WTC11 (cell line): Measurements from ENCODE around the gene CHMP1A. TPM values are rescaled to one million over a fixed set of nuclear protein-coding genes. Genes with fewer than 3 reads are reported as not detected.

Source experiments
- ATAC-seq: fragments of 200-7000 bp; cut with Tn5 transposase; 2 replicates; pipeline ENCODE4 v1.10.0; 2021; ENCODE audit warnings: mild to moderate bottlenecking, moderate library complexity
- CTCF ChIA-PET: fragments of 300-600 bp; sonication (Branson Sonifier 250); formaldehyde crosslinking; loops from one replicate; lab custom pipeline; 2021; ENCODE audit warnings: antibody characterized with exemption; lab: Charles Lee
- POLR2A ChIA-PET: fragments of 350-600 bp; sonication (Branson Sonifier 250); formaldehyde crosslinking; loops from one replicate; lab custom pipeline; 2021; ENCODE audit warnings: antibody characterized with exemption; lab: Charles Lee
- DNase-seq: peaks from one replicate; pipeline ENCODE4 v3.0.0; 2021; ENCODE audit warnings: low spot score
- H3K27ac Mint-ChIP-seq: 2 replicates; pipeline ENCODE4 v1.8.0; 2021; ENCODE audit warnings: mixed read lengths
- H3K27me3 Mint-ChIP-seq: 2 replicates; pipeline ENCODE4 v1.8.0; 2021; ENCODE audit warnings: low read depth, mild to moderate bottlenecking, moderate library complexity, mixed read lengths
- H3K36me3 Mint-ChIP-seq: 2 replicates; pipeline ENCODE4 v1.8.0; 2021; ENCODE audit warnings: mixed read lengths
- H3K4me1 Mint-ChIP-seq: 2 replicates; pipeline ENCODE4 v1.8.0; 2022; ENCODE audit warnings: mixed read lengths
- H3K4me3 Mint-ChIP-seq: 2 replicates; pipeline ENCODE4 v1.8.0; 2021; ENCODE audit warnings: mild to moderate bottlenecking, moderate library complexity, mixed read lengths
- H3K9me3 Mint-ChIP-seq: 2 replicates; pipeline ENCODE4 v1.8.0; 2021; ENCODE audit warnings: mixed read lengths
- ARID4B ChIP-seq: sonication (generic); formaldehyde crosslinking; IDR thresholded peaks from 2 replicates; pipeline ENCODE4 v1.8.0; 2023; ENCODE audit warnings: missing genetic modification reagents, mild to moderate bottlenecking, borderline replicate concordance
- CTCF ChIP-seq: fragments of 200-600 bp; IDR thresholded peaks from 2 replicates; pipeline ENCODE4 v1.8.0; 2022; ENCODE audit warnings: antibody characterized with exemption
- E2F1 ChIP-seq: sonication (generic); formaldehyde crosslinking; IDR thresholded peaks from 2 replicates; pipeline ENCODE4 v1.8.0; 2022; ENCODE audit warnings: mild to moderate bottlenecking, missing genetic modification reagents
- GABPB1 ChIP-seq: sonication (generic); formaldehyde crosslinking; IDR thresholded peaks from 2 replicates; pipeline ENCODE4 v1.8.1; 2023; ENCODE audit warnings: mild to moderate bottlenecking, missing genetic modification reagents
- IRF1 ChIP-seq: sonication (generic); formaldehyde crosslinking; IDR thresholded peaks from 2 replicates; pipeline ENCODE4 v1.8.0; 2023; ENCODE audit warnings: missing genetic modification reagents
- MLX ChIP-seq: sonication (generic); formaldehyde crosslinking; IDR thresholded peaks from 2 replicates; pipeline ENCODE4 v1.8.1; 2023; ENCODE audit warnings: mild to moderate bottlenecking, missing genetic modification reagents, moderate library complexity
- NR2C2 ChIP-seq: sonication (generic); formaldehyde crosslinking; IDR thresholded peaks from 2 replicates; pipeline ENCODE4 v1.8.0; 2022; ENCODE audit warnings: mild to moderate bottlenecking, missing genetic modification reagents
- OVOL2 ChIP-seq: fragments of 250-450 bp; sonication (Bioruptor Pico); IDR thresholded peaks from 2 replicates; pipeline ENCODE4 v1.9.0; 2021; ENCODE audit warnings: mild to moderate bottlenecking, borderline replicate concordance
- RELA ChIP-seq: sonication (generic); formaldehyde crosslinking; IDR thresholded peaks from 2 replicates; pipeline ENCODE4 v1.8.1; 2022; ENCODE audit warnings: missing genetic modification reagents, mild to moderate bottlenecking, borderline replicate concordance
- SMAD4 ChIP-seq: sonication (generic); formaldehyde crosslinking; IDR thresholded peaks from 2 replicates; pipeline ENCODE4 v1.8.0; 2022; ENCODE audit warnings: mild to moderate bottlenecking, missing genetic modification reagents
- SOX15 ChIP-seq: fragments of 250-450 bp; sonication (Bioruptor Pico); IDR thresholded peaks from 2 replicates; pipeline ENCODE4 v1.9.0; 2021; ENCODE audit warnings: mild to moderate bottlenecking
- SP1 ChIP-seq: sonication (generic); formaldehyde crosslinking; conservative IDR thresholded peaks from 2 replicates; pipeline ENCODE4 v1.8.1; 2022; ENCODE audit warnings: missing genetic modification reagents
- TCF7 ChIP-seq: sonication (generic); formaldehyde crosslinking; IDR thresholded peaks from 2 replicates; pipeline ENCODE4 v1.8.0; 2022; ENCODE audit warnings: mild to moderate bottlenecking, low read depth, missing genetic modification reagents, moderate library complexity
- TEAD4 ChIP-seq: sonication (generic); formaldehyde crosslinking; IDR thresholded peaks from 2 replicates; pipeline ENCODE4 v1.8.0; 2022; ENCODE audit warnings: mild to moderate bottlenecking, missing genetic modification reagents
- TP53 ChIP-seq: sonication (generic); formaldehyde crosslinking; IDR thresholded peaks from 2 replicates; pipeline ENCODE4 v1.8.1; 2023; ENCODE audit warnings: mild to moderate bottlenecking, missing genetic modification reagents
- ZBTB21 ChIP-seq: sonication (generic); formaldehyde crosslinking; IDR thresholded peaks from 2 replicates; pipeline ENCODE4 v1.8.1; 2023; ENCODE audit warnings: mild to moderate bottlenecking, missing genetic modification reagents, borderline replicate concordance
- ZBTB43 ChIP-seq: sonication (generic); formaldehyde crosslinking; IDR thresholded peaks from 2 replicates; pipeline ENCODE4 v1.8.1; 2023; ENCODE audit warnings: mild to moderate bottlenecking, missing genetic modification reagents
- ZNF121 ChIP-seq: sonication (generic); formaldehyde crosslinking; IDR thresholded peaks from 2 replicates; pipeline ENCODE4 v1.8.0; 2023; ENCODE audit warnings: missing genetic modification reagents
- ZNF138 ChIP-seq: sonication (generic); formaldehyde crosslinking; conservative IDR thresholded peaks from 2 replicates; pipeline ENCODE4 v1.8.1; 2022; ENCODE audit warnings: mild to moderate bottlenecking, moderate library complexity, missing genetic modification reagents
- ZNF232 ChIP-seq: sonication (generic); formaldehyde crosslinking; IDR thresholded peaks from 2 replicates; pipeline ENCODE4 v1.8.0; 2022; ENCODE audit warnings: mild to moderate bottlenecking, missing genetic modification reagents
- ZNF396 ChIP-seq: fragments of 250-450 bp; sonication (Bioruptor Pico); IDR thresholded peaks from 2 replicates; pipeline ENCODE4 v1.8.0; 2021; ENCODE audit warnings: mild to moderate bottlenecking, moderate library complexity, borderline replicate concordance
- ZNF423 ChIP-seq: fragments of 250-450 bp; sonication (Bioruptor Pico); IDR thresholded peaks from 2 replicates; pipeline ENCODE4 v2.1.2; 2022; ENCODE audit warnings: mild to moderate bottlenecking, moderate library complexity
- total RNA-seq: library from RNA; stranded (reverse); gene quantifications from 3 replicates; pipeline ENCODE4 v1.2.3, GENCODE V29; 2021

CHMP1A gene
- total RNA-seq, 1 experiment from 2014 or later: 76.0 TPM

- TF ChIP-seq ARID4B (CRISPR knock-in tag) (no peak), TP53 (CRISPR knock-in tag) (no peak), MLX (CRISPR knock-in tag) (no peak), SMAD4 (no peak), ZBTB43 (CRISPR knock-in tag) (no peak), OVOL2 (CRISPR knock-in tag) (no peak), ZNF138 (CRISPR knock-in tag) (no peak), IRF1 (CRISPR knock-in tag) (no peak)
Measured at GRCh38 chr16:89599902-89600301, 57.6 kb downstream of the CHMP1A start (continued).

- POLR2A ChIA-PET: interaction anchor here (0.9 kb wide), 1 partner anchor 15 kb away, joined by 3 read pairs; no protein-coding TSS in a partner anchor
- ATAC-seq: peak; percentile 86
- no peak overlapping the region for H3K4me3 Mint-ChIP-seq
- no peaks in the 10 kb centered on the region for H3K9me3 Mint-ChIP-seq
- CTCF ChIA-PET: interaction anchor here (0.5 to 4.5 kb wide), 25 partner anchors 9 to 407 kb away, joined by 3 to 79 read pairs (median 5); partner anchors contain the start of genes CDK10, CHMP1A, CPNE7 and DPEP1
- peak overlapping the region; percentile 41; the same call in 1 of the 2 replicates for H3K27ac Mint-ChIP-seq
- DNase-seq: peak; percentile 87
- no peaks in the 10 kb centered on the region for H3K27me3 Mint-ChIP-seq
- peaks cover 2% of the 10 kb centered on the region; the same call in 1 of the 2 replicates for H3K36me3 Mint-ChIP-seq
- TF ChIP-seq CTCF (peak; percentile 25; the same call in 1 of the 2 replicates), ZNF423 (CRISPR knock-in tag) (peak; percentile 38; the same call in 1 of the 2 replicates), ZBTB21 (CRISPR knock-in tag) (no peak), ZNF232 (CRISPR knock-in tag) (no peak)
- H3K4me1 Mint-ChIP-seq: peaks cover 13% of the 10 kb centered on the region
Measured at GRCh38 chr16:89599451-89599858, 58.1 kb downstream of the CHMP1A start.

- Mint-ChIP-seq H3K4me3 (no peak overlapping the region), H3K27ac (no peak overlapping the region), H3K36me3 (peaks cover 6% of the 10 kb centered on the region), H3K27me3 (no peaks in the 10 kb centered on the region), H3K9me3 (no peaks in the 10 kb centered on the region), H3K4me1 (peaks cover 13% of the 10 kb centered on the region)
- DNase-seq (no peak), ATAC-seq (no peak)
- POLR2A ChIA-PET: no interaction called here
- CTCF ChIA-PET: interaction anchor here (0.9 to 1.3 kb wide), 2 partner anchors 17 to 24 kb away, joined by 3 read pairs; no protein-coding TSS in a partner anchor
- TF ChIP-seq ZNF423 (CRISPR knock-in tag): no peak
- TF ChIP-seq ZNF396 (CRISPR knock-in tag): no peak
- TF ChIP-seq E2F1 (CRISPR knock-in tag): no peak
- TF ChIP-seq ZNF121 (CRISPR knock-in tag): no peak
- no peak for TF ChIP-seq TCF7 (CRISPR knock-in tag)
- TF ChIP-seq NR2C2 (CRISPR knock-in tag): no peak
- no peak for TF ChIP-seq GABPB1 (CRISPR knock-in tag)
- no peak for TF ChIP-seq SOX15
- TF ChIP-seq SP1: no peak
- no peak for TF ChIP-seq TEAD4 (CRISPR knock-in tag)
- TF ChIP-seq RELA (CRISPR knock-in tag): no peak
Measured at GRCh38 chr16:89598199-89598598, 59.3 kb downstream of the CHMP1A start.
